Activated CD4-positive, alpha-beta T cell treated with anti-CD3 and anti-CD28 coated beads, Interleukin-2, Interleukin-6, amounts not matched to agents 100 ng/mL and 50 ng/mL, durations not matched to agents 16 hours and 8 hours (primary cell): ENCODE results near the gene SPRYD3.

ENCODE experiments used
- DNase-seq: peaks from one replicate; pipeline ENCODE4 v3.0.0-alpha.2; 2020

The SPRYD3 gene

GRCh38 chr12:53062011-53062961 is 16.9 kb downstream of the SPRYD3 start:
- DNase-seq: no peak

DNA sequence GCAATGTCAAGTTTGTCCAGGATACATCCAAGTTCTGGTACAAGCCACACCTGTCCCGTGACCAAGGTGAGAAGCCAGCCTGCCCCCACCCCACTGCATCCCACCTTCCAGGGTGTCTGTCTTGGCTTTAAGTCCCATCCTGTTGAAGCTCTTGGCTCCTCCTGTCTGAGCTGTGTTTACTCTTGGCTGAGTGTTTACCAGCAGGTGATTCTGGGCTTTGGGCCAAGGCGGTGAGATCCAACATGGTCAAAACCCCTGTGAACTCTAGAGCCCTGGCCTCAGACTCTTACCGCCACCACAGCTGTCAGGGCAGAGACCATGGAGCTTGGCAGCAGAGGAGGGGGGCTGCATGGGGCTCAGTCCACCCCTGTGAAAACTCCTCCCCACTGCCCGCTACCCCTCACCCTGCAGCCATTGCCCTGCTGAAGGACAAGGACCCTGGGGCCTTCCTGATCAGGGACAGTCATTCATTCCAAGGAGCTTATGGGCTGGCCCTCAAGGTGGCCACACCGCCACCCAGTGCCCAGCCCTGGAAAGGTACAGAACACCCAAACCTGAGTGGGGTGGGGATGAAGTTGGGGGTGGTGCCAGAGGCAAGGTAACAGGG is 17.7 kb downstream of the SPRYD3 start:
- DNase-seq: no peak

DNA sequence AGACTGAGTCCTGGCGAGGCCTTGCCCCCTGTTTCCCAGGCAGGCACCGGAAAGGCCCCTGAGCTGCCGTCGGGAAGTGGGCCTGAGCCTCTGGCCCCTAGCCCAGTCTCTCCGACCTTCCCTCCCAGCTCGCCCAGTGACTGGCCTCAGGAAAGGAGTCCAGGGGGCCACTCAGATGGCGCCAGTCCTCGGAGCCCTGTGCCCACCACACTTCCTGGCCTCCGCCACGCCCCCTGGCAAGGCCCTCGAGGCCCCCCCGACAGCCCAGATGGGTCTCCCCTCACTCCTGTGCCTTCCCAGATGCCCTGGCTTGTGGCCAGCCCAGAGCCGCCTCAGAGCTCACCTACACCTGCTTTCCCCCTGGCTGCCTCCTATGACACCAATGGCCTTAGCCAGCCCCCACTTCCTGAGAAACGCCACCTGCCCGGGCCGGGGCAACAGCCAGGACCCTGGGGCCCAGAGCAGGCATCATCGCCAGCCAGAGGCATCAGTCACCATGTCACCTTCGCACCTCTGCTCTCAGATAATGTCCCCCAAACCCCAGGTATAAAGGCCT is 18.4 kb downstream of the SPRYD3 start:
- DNase-seq: no peak

DNA sequence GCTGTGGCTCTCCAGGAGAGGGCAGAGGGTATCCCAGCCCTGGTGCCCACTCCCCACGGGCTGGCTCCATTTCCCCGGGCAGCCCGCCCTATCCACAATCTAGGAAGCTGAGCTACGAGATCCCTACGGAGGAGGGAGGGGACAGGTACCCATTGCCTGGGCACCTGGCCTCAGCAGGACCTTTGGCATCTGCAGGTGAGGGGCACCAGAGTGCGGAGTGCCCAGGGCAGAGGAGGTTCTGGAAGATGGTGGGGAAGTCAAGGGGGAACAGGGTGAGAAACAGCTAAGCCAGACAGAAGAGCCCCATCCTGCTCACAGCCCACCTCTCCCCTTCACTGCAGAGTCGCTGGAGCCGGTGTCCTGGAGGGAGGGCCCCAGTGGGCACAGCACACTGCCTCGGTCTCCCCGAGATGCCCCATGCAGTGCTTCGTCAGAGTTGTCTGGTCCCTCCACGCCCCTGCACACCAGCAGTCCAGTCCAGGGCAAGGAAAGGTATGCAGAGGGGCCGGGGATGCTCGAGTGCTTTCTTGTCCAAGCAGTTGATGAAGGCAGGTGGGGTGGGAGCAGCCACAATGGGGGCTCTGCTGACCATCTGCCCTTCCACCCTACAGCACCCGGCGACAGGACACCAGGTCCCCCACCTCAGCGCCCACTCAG is 19.0 kb downstream of the SPRYD3 start:
- DNase-seq: no peak

- DNase-seq: no peak
Measured at GRCh38 chr12:53059434-53060063, 19.6 kb downstream of the SPRYD3 start.

- DNase-seq: no peak
Measured at GRCh38 chr12:53058674-53059433, 20.3 kb downstream of the SPRYD3 start.

DNA sequence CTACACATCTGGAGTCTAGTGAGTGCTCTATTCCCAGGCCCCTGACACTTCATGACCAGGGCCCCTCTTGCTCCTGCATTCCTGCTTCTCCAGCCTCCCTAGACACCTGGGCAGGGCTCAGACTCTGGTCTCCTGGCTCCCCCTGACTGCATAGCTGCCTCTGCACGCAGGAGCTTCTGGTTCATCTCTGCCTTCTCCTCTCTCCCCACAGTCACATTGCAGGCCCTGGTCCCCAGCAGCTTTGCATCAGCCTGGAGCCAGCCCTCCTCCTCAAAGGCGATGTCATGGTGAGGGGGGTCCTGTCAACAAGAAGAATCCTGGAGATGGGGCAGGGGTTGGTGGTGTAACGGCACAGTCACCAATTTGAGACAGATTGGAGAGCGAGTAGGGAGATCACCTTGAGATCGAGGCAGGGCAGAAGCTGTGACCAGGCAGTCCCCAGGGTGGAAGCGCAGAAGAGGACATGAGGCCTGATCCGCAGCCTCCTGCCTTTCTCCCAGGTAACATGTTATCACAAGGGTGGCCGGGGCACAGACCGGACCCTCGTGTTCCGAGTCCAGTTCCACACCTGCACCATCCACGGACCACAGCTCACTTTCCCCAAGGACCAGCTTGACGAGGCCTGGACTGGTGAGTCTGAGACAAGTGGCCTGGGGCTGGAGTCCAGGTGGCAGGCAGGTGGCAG is 21.2 kb downstream of the SPRYD3 start:
- no peak for DNase-seq

- DNase-seq: no peak
Measured at GRCh38 chr12:53056901-53057300, 22.3 kb downstream of the SPRYD3 start.

DNA sequence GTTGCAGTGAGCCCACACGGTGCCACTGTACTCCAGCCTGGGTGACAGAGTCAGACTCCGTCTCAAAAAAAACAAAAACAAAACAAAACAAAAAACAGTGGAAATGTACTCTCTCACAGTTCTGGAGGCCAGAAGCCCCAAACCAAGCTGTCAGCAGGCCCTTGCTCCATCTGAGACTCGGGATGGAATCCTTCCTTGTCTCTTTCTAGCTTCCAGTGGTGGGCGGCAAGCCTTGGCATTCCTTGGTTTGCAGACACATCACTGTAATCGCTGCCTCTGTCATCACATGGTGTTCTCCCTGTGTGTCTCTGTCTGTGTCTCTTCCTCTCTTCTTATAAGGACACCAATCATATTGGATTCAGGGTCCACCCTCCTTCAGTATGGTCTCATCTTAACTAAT is 22.9 kb downstream of the SPRYD3 start:
- DNase-seq: no peak

DNA sequence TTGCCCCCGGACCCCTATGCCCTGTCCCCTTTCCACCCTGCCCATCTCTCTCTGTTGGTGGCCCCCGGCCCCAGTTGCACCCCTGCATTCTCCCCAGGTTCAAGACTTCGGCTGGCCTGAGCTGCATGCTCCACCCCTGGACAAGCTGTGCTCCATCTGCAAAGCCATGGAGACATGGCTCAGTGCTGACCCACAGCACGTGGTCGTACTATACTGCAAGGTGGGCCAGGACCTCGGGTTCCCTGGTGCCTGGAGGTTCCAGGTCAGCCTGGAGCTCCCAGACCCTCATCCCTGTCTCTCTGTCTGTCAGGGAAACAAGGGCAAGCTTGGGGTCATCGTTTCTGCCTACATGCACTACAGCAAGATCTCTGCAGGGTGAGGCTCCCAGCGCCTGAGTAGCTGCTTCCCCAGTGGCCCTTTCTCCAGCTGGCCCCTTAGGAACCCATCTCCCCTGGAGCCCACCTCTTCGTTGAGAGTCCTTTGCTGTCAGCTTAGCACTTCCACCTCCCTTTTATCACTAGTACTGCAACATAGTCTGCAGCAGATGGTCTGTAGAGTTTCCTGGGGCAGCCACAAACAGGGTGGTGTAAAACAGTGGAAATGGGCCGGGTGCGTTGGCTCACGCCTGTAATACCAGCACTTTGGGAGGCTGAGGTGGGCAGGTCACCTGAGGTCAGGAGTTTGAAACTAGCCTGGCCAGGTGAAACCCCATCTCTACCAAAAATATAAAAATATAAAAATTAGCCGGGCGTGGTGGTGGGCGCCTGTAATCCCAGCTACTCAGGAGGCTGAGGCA is 23.5 kb downstream of the SPRYD3 start:
- DNase-seq: no peak

GRCh38 chr12:53054112-53054878 is 24.9 kb downstream of the SPRYD3 start:
- peak; percentile 94 for DNase-seq

- peak; percentile 55 for DNase-seq
Measured at GRCh38 chr12:53053218-53054111, 25.7 kb downstream of the SPRYD3 start.

- no peak for DNase-seq
Measured at GRCh38 chr12:53052419-53053217, 26.6 kb downstream of the SPRYD3 start.

GRCh38 chr12:53051881-53052412 is 27.2 kb downstream of the SPRYD3 start:
- no peak for DNase-seq

DNA sequence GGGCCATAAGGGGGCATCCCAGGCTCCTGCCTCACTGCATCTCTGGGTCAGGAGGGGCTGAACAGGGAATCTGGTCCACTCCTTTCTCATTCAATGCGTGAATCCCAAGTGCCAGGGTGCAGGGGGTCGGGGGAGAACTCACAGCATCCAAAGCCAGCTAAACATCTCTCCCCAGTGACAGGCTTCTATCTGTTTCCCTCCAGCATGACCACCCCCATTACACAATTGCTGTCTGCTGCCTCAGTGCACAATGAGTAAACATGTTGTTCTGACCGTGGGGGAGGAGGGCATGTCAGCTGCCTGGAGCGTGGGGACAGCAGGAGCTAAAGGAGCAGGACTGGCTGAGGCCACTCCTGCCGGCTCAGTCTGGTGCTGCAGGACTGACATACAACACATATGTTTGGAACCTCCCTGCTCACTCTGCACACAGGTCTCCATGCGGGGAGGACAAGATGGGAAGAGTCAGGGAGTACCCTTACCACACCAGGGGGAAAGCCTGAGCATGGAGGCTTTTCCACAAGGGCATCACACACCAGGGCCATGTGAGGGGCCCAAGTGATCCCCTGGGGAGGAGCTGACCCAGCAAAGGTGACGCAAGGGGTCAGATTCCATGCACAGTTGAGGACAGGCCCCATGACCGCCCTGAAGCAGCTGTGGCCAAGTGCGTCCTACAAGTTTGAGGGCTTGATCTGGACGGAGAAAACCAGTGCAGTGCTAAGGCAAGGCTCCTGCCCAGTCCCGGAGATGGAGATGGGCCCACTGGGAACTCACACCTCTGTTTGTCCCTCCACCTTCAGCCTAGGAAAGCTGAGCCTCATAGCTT is 27.9 kb downstream of the SPRYD3 start:
- DNase-seq: no peak

GRCh38 chr12:53050426-53051057 is 28.6 kb downstream of the SPRYD3 start:
- no peak for DNase-seq
